DND-41 (cell line): Measurements from ENCODE around the gene DPEP3.

Experiments
- CTCF ChIP-seq: IDR thresholded peaks from 2 replicates; pipeline ENCODE4 v1.5.1; 2012; ENCODE audit warnings: borderline replicate concordance, low read length, moderate library complexity, mild to moderate bottlenecking; ENCODE audit not compliant: poor library complexity, severe bottlenecking; ENCODE audit errors: extremely low read depth
- EZH2 ChIP-seq: IDR thresholded peaks from 3 replicates; pipeline ENCODE4 v1.6.1; 2012; ENCODE audit warnings: borderline replicate concordance, low read depth, mild to moderate bottlenecking, moderate library complexity, low read length, inconsistent platforms; ENCODE audit not compliant: severe bottlenecking

DNA sequence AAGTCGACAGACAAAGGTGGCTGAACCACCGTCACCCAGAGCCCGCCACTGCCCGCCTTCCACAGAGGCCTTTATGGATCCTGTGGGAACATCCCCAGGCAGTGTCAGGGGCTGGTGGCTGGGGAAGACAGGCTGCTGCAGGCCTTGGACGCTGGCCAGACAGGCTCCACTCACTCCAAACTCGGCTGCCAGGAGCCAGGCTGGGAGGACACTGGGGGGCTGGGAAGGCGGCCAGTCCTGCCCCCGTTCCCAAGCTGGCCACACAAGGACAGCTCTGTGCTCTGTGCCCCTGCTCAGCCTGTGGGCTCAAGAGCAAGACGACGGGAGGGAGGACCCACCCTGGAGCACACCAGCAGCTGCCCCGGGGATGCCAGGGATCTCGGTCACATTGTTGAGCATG, 28.8 kb downstream of the DPEP3 start:
- TF ChIP-seq CTCF: no peak
- no peak for TF ChIP-seq EZH2
